OCI-LY1 (cell line): ENCODE measurements around the gene LDAH.

Source experiments
- H2AFZ ChIP-seq: fragments of 200-600 bp; sonication (generic), shearing (Covaris generic); 2 replicates; pipeline ENCODE4 v1.6.0; 2014; ENCODE audit warnings: antibody characterized with exemption, mild to moderate bottlenecking, low read length
- H3F3A ChIP-seq: fragments of 200-600 bp; sonication (generic), shearing (Covaris generic); 2 replicates; pipeline ENCODE4 v1.6.0; 2014; ENCODE audit warnings: mild to moderate bottlenecking, antibody characterized with exemption, low read length, moderate library complexity; ENCODE audit not compliant: insufficient read depth
- H3K27ac ChIP-seq: fragments of 200-600 bp; sonication (generic); 2 replicates; pipeline ENCODE4 v1.5.1; 2014; ENCODE audit warnings: low read length, mixed run types, mild to moderate bottlenecking, low read depth; ENCODE audit not compliant: poor library complexity, severe bottlenecking
- H3K27me3 ChIP-seq: fragments of 200-600 bp; sonication (generic); 2 replicates; pipeline ENCODE4 v1.6.0; 2014; ENCODE audit warnings: antibody characterized with exemption, mild to moderate bottlenecking, low read length, moderate library complexity; ENCODE audit not compliant: insufficient read depth
- H3K36me3 ChIP-seq: fragments of 200-600 bp; sonication (generic); 2 replicates; pipeline ENCODE4 v1.6.1; 2014; ENCODE audit warnings: mild to moderate bottlenecking, antibody characterized with exemption, low read length, moderate library complexity, mixed read lengths; ENCODE audit not compliant: insufficient read depth
- H3K4me1 ChIP-seq: fragments of 200-600 bp; sonication (generic); 2 replicates; pipeline ENCODE4 v1.5.1; 2014; ENCODE audit warnings: mild to moderate bottlenecking, low read length, moderate library complexity; ENCODE audit not compliant: insufficient read depth, severe bottlenecking
- H3K4me2 ChIP-seq: fragments of 200-600 bp; sonication (generic), shearing (Covaris generic); 2 replicates; pipeline ENCODE4 v1.6.1; 2014; ENCODE audit warnings: low read length
- H3K4me3 ChIP-seq: fragments of 200-600 bp; sonication (generic); 2 replicates; pipeline ENCODE4 v1.5.1; 2014; ENCODE audit warnings: low read length, low read depth, mild to moderate bottlenecking, mixed read lengths; ENCODE audit not compliant: poor library complexity, severe bottlenecking
- H3K79me2 ChIP-seq: fragments of 200-600 bp; shearing (Covaris generic); 2 replicates; pipeline ENCODE4 v1.6.1; 2016; ENCODE audit warnings: mixed run types, low read length, mixed read lengths; ENCODE audit not compliant: insufficient read depth
- H3K9ac ChIP-seq: fragments of 200-600 bp; sonication (generic), shearing (Covaris generic); 2 replicates; pipeline ENCODE4 v1.6.1; 2014; ENCODE audit warnings: mild to moderate bottlenecking, low read length, mixed read lengths
- H3K9me2 ChIP-seq: fragments of 200-600 bp; sonication (generic), shearing (Covaris generic); 2 replicates; pipeline ENCODE4 v1.6.1; 2014; ENCODE audit warnings: low read depth, mild to moderate bottlenecking, low read length, mixed read lengths
- H3K9me3 ChIP-seq: fragments of 200-600 bp; shearing (Covaris generic); 2 replicates; pipeline ENCODE4 v1.6.1; 2014; ENCODE audit warnings: low read length, mixed read lengths
- H4K20me1 ChIP-seq: fragments of 200-600 bp; sonication (generic), shearing (Covaris generic); 2 replicates; pipeline ENCODE4 v1.6.0; 2016; ENCODE audit warnings: mild to moderate bottlenecking, low read length; ENCODE audit not compliant: insufficient read depth
- EZH2 ChIP-seq: fragments of 200-600 bp; sonication (generic), shearing (Covaris generic); IDR thresholded peaks from 2 replicates; pipeline ENCODE4 v1.8.0; 2017; ENCODE audit warnings: borderline replicate concordance, mixed run types, mild to moderate bottlenecking, antibody characterized with exemption, low read length, moderate library complexity, mixed read lengths
- TF ChIP-seq, protein P1 (sequence below): fragments of 200-600 bp; sonication (generic), shearing (Covaris generic); IDR thresholded peaks from 2 replicates; pipeline ENCODE4 v1.5.1; 2017; ENCODE audit warnings: mild to moderate bottlenecking, antibody characterized with exemption, low read length, moderate library complexity, mixed read lengths

LDAH gene

DNA sequence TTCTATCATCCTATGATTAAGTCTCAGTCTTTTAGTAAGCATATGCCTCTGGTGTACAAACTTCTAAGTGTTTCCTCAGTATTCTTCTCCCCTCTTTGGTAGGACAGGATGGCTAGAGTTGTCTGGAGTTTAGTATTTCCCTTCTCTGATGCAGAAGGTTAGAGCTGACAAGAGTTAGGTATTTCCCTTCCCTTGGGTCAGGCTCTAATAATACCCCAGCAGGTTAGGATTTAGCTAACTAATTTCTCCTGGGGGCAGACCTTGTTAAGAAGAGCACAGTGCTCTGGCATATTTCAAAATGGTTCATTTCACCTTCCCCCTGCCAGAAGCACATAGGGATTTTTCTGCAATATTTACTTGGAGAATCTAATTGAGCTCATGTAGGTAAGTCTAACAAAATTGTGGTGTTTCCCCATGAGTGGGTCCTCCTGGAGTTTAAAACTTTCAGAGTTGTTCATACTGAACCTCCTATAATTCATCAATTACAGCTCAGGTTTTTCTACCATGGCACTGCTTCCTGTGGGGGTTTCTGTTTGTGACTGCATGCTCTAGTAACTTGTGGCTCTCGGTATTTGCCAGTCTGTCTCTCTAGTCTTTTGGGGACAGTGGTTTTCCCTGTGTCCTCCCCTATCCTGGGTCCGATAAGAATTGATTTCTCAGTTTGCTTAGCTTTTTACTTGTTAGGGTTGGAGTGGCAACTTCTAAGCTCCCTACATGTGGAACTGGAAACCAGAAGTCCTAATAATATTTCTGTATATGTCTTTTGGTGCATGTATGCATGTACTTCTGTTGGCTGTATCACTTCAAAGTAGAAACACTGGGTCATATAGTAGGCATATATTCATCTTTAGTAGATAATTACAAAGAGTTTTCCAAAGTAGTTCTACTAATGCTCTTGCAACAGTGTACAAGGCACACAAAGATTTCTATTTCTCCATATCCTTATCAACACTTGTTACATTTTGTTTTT, 78.2 kb downstream of the LDAH start:
- H3K4me3 ChIP-seq = no peak overlapping the region
- no peak overlapping the region for H3K4me2 ChIP-seq
- no peak for TF ChIP-seq EZH2
- TF ChIP-seq, protein P1, sequence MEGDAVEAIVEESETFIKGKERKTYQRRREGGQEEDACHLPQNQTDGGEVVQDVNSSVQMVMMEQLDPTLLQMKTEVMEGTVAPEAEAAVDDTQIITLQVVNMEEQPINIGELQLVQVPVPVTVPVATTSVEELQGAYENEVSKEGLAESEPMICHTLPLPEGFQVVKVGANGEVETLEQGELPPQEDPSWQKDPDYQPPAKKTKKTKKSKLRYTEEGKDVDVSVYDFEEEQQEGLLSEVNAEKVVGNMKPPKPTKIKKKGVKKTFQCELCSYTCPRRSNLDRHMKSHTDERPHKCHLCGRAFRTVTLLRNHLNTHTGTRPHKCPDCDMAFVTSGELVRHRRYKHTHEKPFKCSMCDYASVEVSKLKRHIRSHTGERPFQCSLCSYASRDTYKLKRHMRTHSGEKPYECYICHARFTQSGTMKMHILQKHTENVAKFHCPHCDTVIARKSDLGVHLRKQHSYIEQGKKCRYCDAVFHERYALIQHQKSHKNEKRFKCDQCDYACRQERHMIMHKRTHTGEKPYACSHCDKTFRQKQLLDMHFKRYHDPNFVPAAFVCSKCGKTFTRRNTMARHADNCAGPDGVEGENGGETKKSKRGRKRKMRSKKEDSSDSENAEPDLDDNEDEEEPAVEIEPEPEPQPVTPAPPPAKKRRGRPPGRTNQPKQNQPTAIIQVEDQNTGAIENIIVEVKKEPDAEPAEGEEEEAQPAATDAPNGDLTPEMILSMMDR = no peak
- H3K9ac ChIP-seq = no peak overlapping the region
- no peaks in the 10 kb centered on the region for H3K9me3 ChIP-seq
- H3K4me1 ChIP-seq = peaks cover 7% of the 10 kb centered on the region
- no peaks in the 10 kb centered on the region for H4K20me1 ChIP-seq
- no peak overlapping the region for H3K27ac ChIP-seq
- H3K79me2 ChIP-seq = no peaks in the 10 kb centered on the region
- 0 out of 2 replicates have a peak, but pooled peaks cover 6% of the 10 kb centered on the region for H3K36me3 ChIP-seq
- H3F3A ChIP-seq = no peaks in the 10 kb centered on the region
- no peak overlapping the region for H2AFZ ChIP-seq
- no peaks in the 10 kb centered on the region for H3K9me2 ChIP-seq
- no peaks in the 10 kb centered on the region for H3K27me3 ChIP-seq

DNA sequence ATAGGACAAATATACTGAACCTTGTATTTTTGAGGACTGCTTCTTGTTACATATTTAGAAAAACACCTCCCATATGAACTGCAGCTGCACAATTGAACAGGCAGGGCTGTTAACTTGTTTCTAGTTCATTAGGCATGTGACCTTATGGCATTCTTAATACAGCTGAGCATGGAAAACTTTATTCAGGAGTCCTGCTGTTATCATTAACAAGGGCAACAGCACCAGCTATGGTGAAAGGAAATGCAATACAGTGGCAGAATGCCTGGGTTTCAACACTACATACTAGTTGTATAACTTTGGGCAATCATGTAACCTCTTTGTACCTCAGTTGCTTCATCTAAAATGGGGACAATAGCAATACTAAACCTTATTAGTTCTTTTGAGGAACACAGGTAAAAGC, 84.1 kb downstream of the LDAH start:
- Histone ChIP-seq H4K20me1 (no peaks in the 10 kb centered on the region), H3K79me2 (no peaks in the 10 kb centered on the region), H3F3A (no peaks in the 10 kb centered on the region), H3K9me3 (no peaks in the 10 kb centered on the region), H3K27me3 (no peaks in the 10 kb centered on the region), H3K9me2 (no peaks in the 10 kb centered on the region), H2AFZ (no peak overlapping the region), H3K36me3 (peaks cover 11% of the 10 kb centered on the region; the same call in 1 of the 2 replicates), H3K9ac (no peak overlapping the region), H3K4me3 (no peak overlapping the region), H3K4me1 (peaks cover 8% of the 10 kb centered on the region), H3K27ac (no peak overlapping the region), H3K4me2 (no peak overlapping the region)
- TF ChIP-seq, protein P1 = no peak
- TF ChIP-seq EZH2 = no peak

DNA sequence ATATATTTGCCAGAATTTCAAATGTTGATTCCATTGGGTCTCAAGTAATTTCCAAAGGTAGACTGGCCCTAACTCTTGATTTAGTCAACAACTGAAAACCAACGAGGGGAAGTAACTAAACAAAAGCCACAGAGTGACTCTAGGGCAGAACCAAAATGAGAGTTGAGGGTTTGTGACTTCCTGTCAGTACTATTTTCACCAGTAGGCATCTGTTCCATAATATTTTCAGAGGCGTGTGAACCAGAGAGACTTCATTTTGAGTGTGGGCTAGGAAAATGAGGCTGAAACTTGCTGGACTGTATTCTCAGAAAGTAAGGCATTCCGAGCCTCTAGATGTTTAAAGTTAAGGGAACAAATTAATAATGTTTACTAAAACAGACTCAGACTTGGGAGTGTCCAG, 85.4 kb downstream of the LDAH start:
- Histone ChIP-seq H3K9me3 (no peaks in the 10 kb centered on the region), H3K27ac (no peak overlapping the region), H3K4me2 (no peak overlapping the region)

More for the DNA sequence above, 85.4 kb downstream of the LDAH start:
- Histone ChIP-seq H3F3A (no peaks in the 10 kb centered on the region), H3K36me3 (peaks cover 11% of the 10 kb centered on the region; the same call in 1 of the 2 replicates), H4K20me1 (no peaks in the 10 kb centered on the region), H3K9ac (no peak overlapping the region), H3K79me2 (no peaks in the 10 kb centered on the region), H3K4me1 (peaks cover 8% of the 10 kb centered on the region), H2AFZ (no peak overlapping the region), H3K9me2 (no peaks in the 10 kb centered on the region), H3K27me3 (no peaks in the 10 kb centered on the region), H3K4me3 (no peak overlapping the region)
- TF ChIP-seq, protein P1 = no peak
- TF ChIP-seq EZH2 = no peak
